Spleen (tissue), 11 donors: ENCODE data around the gene TEKTIP1. TPM values are rescaled to one million over a fixed set of nuclear protein-coding genes. Genes with fewer than 3 reads are reported as not detected.

Experiments
- DNase-seq: peaks from one replicate; pipeline ENCODE4 v3.0.0-alpha.2; 2020
- H3K27ac ChIP-seq, 8 donors: fragments of 200-600 bp; sonication (generic) in 7 of 8; 1 replicate in 4 of 8; 2 replicates in 4 of 8; pipeline versions ENCODE4 v1.5.0 to v1.8.0; 2016 to 2021; ENCODE audit warnings: inconsistent platforms in 4 of 8, mild to moderate bottlenecking in 4 of 8, moderate library complexity in 1 of 8
- H3K27me3 ChIP-seq, 7 donors: fragments of 200-600 bp; sonication (generic) in 6 of 7; replicated peaks in 1 of 7; 1 replicate in 4 of 7; 2 replicates in 3 of 7; pipeline versions ENCODE4 v1.5.0 to v1.8.0; 2016 to 2021; ENCODE audit warnings: inconsistent platforms in 3 of 7, mild to moderate bottlenecking in 1 of 7
- H3K36me3 ChIP-seq, 6 donors: fragments of 200-600 bp; sonication (generic) in 5 of 6; 1 replicate in 4 of 6; 2 replicates in 2 of 6; pipeline versions ENCODE4 v1.5.0 to v1.8.0; 2016 to 2021; ENCODE audit warnings: inconsistent platforms in 2 of 6
- H3K4me1 ChIP-seq, 6 donors: fragments of 200-600 bp; sonication (generic) in 5 of 6; 1 replicate in 3 of 6; 2 replicates in 3 of 6; pipeline versions ENCODE4 v1.5.0 to v1.8.0; 2016 to 2021; ENCODE audit warnings: inconsistent platforms in 3 of 6
- H3K4me3 ChIP-seq, 8 donors: fragments of 200-600 bp; sonication (generic) in 7 of 8; 1 replicate in 4 of 8; 2 replicates in 4 of 8; pipeline versions ENCODE4 v1.5.0 to v1.8.0; 2016 to 2021; ENCODE audit warnings: inconsistent platforms in 4 of 8, mild to moderate bottlenecking in 4 of 8, moderate library complexity in 2 of 8
- H3K9me3 ChIP-seq, 8 donors: fragments of 200-600 bp; sonication (generic) in 7 of 8; 1 replicate in 4 of 8; 2 replicates in 4 of 8; pipeline versions ENCODE4 v1.5.0 to v1.8.0; 2016 to 2021; ENCODE audit warnings: inconsistent platforms in 4 of 8
- POLR2A ChIP-seq, 3 donors: fragments of 450-650 bp; IDR thresholded peaks; one replicate each; pipeline ENCODE4 v1.5.1; 2017; ENCODE audit warnings: antibody characterized with exemption in 3 of 3, mild to moderate bottlenecking in 1 of 3
- POLR2AphosphoS5 ChIP-seq, 3 donors: sonication (generic); formaldehyde crosslinking; IDR thresholded peaks; one replicate each; pipeline ENCODE4 v1.5.1; 2017; ENCODE audit warnings: antibody characterized with exemption in 3 of 3
- WGBS, 5 donors: extraction: QIAGEN DNeasy Blood & Tissue Kit in 3 of 5; methylation state at CpG; one replicate each; pipeline versions ENCODE4 v1.1.5 to v1.1.7; 2013 to 2018; 5-methylcytosine and 5-hydroxymethylcytosine counted together
- intact Hi-C: fragments of 100-400 bp; cut with DNase I; formaldehyde crosslinking; loops from one replicate; pipeline ENCODE4 v1.15.0; 2023; ENCODE audit warnings: low total_unique reads
- polyA plus RNA-seq, 3 donors: library from polyadenylated mRNA; stranded (reverse); fragments of 200-250 nt; gene quantifications; one replicate each; pipeline ENCODE4 v1.2.1, GENCODE V29; 2013
- total RNA-seq, 7 donors: library from RNA; depleted of rRNA in 3 of 7; stranded (reverse); fragments of >200 nt in 3 of 7; fragmentation: NEBNext Ultra II Directional in 4 of 7; extraction: Animal tissue kit (Norgen Biotek cat#: 25700) in 4 of 7; gene quantifications; one replicate each; pipeline versions ENCODE4 v1.1.0 to v1.2.1, GENCODE V29; 2016 to 2021
- TF ChIP-seq, protein P1 (sequence below), 11 experiments: fragments of 200-600 bp in 7 of 11; fragments of 450-650 bp in 4 of 11; sonication (generic) in 4 of 11; IDR thresholded peaks in 8 of 11; conservative IDR thresholded peaks in 3 of 11; 1 replicate in 7 of 11; 2 replicates in 4 of 11; pipeline versions ENCODE4 v1.4.0 to v1.8.0; 2016 to 2021; ENCODE audit warnings: antibody characterized with exemption in 11 of 11, inconsistent platforms in 4 of 11, mild to moderate bottlenecking in 1 of 11
- donor health status: healthy with polysubstance abuse.
- donor health status: DM: no; HTN: no; CAD: no; lungs with moderate emphysema.
- donor health status: DM: no; HTN: no; CAD: no.
- donor health status: Bipolar disorder and iron deficiency.
- donor health status: healthy.
- donor health status: DM: no; HTN: no; CAD: no.
- donor health status: DM: yes; HTN: yes; CAD: no.

The TEKTIP1 gene
- total and polyA plus RNA-seq, 10 donors: 1.2 to 7.4 (median 3.1) TPM; not detected in 1

DNA sequence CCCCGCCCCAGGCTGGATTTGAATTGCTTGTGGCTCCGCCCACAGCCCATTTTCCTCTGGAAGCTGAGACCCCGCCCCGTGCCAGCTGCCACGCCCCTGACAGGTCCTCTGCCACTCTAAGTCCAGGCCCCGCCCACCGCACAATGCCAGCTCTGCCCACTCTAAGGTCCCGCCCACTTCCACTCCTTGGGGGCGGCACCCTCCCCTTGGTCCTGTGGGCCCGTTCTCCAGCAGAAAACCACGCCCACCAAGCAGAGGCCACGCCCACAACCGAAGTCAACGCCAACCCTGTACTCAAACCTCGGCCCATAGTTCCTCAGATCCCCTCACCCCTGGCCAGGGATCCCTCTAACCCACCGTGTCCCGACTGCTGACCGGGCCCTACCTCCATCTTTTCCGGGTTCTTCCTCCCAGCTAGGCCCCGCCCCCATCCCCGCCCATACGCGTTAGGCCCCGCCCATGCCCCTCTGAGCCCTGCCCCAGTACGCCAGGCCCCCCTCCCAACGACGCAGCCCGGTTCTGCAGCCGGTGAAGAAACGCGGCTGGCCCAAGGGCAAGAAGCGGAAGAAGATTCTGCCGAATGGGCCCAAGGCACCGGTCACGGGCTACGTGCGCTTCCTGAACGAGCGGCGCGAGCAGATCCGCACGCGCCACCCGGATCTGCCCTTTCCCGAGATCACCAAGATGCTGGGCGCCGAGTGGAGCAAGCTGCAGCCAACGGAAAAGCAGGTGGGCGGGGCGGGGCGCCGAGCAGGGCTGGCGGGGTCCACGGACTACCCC lies 35.1 kb downstream of the TEKTIP1 start:
- Histone ChIP-seq H3K9me3 (no peaks in the 10 kb centered on the region), H3K4me1 (peaks cover 0 to 46% (median 30%) of the 10 kb centered on the region in 6 donors), H3K27me3 (no peaks in the 10 kb centered on the region), H3K4me3 (peak overlapping the region; percentile 86 to 98 (median 92)), H3K36me3 (peaks cover 0 to 45% (median 4%) of the 10 kb centered on the region in 6 donors), H3K27ac (peak overlapping the region in 6 of 8 donors; percentile 83 to 94 (median 90))
- TF ChIP-seq POLR2AphosphoS5 (IDR thresholded peaks at IDR 0.05) (peak in 2 of 3 donors; percentile 35 to 48), POLR2A (IDR thresholded peaks at IDR 0.05) (no peak)
- TF ChIP-seq, protein P1, sequence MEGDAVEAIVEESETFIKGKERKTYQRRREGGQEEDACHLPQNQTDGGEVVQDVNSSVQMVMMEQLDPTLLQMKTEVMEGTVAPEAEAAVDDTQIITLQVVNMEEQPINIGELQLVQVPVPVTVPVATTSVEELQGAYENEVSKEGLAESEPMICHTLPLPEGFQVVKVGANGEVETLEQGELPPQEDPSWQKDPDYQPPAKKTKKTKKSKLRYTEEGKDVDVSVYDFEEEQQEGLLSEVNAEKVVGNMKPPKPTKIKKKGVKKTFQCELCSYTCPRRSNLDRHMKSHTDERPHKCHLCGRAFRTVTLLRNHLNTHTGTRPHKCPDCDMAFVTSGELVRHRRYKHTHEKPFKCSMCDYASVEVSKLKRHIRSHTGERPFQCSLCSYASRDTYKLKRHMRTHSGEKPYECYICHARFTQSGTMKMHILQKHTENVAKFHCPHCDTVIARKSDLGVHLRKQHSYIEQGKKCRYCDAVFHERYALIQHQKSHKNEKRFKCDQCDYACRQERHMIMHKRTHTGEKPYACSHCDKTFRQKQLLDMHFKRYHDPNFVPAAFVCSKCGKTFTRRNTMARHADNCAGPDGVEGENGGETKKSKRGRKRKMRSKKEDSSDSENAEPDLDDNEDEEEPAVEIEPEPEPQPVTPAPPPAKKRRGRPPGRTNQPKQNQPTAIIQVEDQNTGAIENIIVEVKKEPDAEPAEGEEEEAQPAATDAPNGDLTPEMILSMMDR (IDR thresholded peaks at IDR 0.05 in 8 of 11, conservative IDR thresholded peaks at IDR 0.05 in 3 of 11): no peak
- peak; percentile 95 for DNase-seq
- WGBS, 5 donors: 61 to 69% (median 66%) methylated on average over 44 to 55 of the region's 55 CpGs
- intact Hi-C loops: no loop called here

DNA sequence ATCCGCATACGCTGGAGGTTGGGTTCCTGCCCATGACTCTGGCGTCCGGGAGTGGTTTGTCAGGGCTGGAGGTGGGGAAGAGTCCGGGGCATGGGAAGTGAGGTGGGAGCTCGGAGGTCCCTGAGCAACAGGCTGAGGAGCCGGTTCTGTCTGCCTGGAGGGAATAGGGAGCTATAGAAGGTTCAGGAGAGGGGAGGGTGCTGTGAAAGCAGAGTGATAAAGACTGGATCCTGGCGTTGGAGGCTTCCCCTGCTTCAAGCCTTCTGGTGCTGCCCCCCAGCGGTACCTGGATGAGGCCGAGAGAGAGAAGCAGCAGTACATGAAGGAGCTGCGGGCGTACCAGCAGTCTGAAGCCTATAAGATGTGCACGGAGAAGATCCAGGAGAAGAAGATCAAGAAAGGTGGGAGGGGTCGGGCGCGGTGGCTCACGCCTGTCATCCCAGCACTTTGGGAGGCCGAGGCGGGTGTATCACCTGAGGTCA lies 36.3 kb downstream of the TEKTIP1 start:
- H3K27me3 ChIP-seq: no peaks in the 10 kb centered on the region
- no peak for DNase-seq
- intact Hi-C loops: no loop called here
- no peak overlapping the region for H3K27ac ChIP-seq
- peaks cover 0 to 46% (median 30%) of the 10 kb centered on the region in 6 donors for H3K4me1 ChIP-seq
- TF ChIP-seq, protein P1 (IDR thresholded peaks at IDR 0.05 in 8 of 11, conservative IDR thresholded peaks at IDR 0.05 in 3 of 11): no peak
- no peak for TF ChIP-seq POLR2A (IDR thresholded peaks at IDR 0.05)
- TF ChIP-seq POLR2AphosphoS5 (IDR thresholded peaks at IDR 0.05): no peak
- H3K9me3 ChIP-seq: no peaks in the 10 kb centered on the region
- H3K4me3 ChIP-seq: no peak overlapping the region
- H3K36me3 ChIP-seq: peaks cover 0 to 45% (median 4%) of the 10 kb centered on the region in 6 donors
- WGBS, 5 donors: 91 to 94% (median 91%) methylated on average over 18 to 19 of the region's 19 CpGs

DNA sequence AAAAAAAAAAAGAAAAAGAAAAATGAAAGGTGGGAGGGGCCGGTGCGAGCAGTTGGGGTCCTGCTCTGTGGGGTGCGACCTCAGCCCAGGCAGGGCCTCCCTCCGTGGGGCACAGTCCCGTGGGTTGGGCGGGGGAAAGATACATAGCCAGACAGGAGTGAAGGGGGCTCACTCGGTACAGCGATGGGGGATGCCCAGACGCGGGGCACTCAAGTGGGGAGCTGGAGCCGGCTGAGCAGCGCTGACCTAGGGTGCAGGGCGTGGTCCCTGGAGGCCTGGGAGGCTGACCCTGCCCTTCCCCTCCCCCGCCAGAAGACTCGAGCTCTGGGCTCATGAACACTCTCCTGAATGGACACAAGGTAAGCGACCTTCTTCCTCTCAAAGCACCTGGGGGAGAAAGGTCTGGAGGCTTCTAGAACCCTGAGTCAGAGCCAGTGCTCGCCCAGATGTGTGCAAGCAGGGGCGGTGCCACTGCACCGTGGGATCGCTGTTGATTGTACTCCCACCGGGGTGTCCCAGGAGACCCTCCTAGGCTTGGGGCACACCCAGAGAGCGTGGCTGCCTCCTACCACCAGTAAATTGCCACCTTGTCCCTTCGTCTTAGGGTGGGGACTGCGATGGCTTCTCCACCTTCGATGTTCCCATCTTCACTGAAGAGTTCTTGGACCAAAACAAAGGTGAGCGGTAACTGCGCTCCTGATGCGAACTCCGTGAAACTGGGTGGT lies 37.1 kb downstream of the TEKTIP1 start:
- intact Hi-C loops: no loop called here
- Histone ChIP-seq H3K27ac (peak overlapping the region in 1 of 8 donors; percentile 42), H3K4me3 (peak overlapping the region in 4 of 8 donors; percentile 29 to 60 (median 38)), H3K4me1 (peaks cover 0 to 46% (median 30%) of the 10 kb centered on the region in 6 donors), H3K9me3 (no peaks in the 10 kb centered on the region), H3K27me3 (no peaks in the 10 kb centered on the region), H3K36me3 (peaks cover 0 to 45% (median 4%) of the 10 kb centered on the region in 6 donors)
- 84 to 89% (median 86%) methylated on average over 27 to 29 of the region's 29 CpGs for WGBS, 5 donors
- no peak for TF ChIP-seq POLR2A (IDR thresholded peaks at IDR 0.05)
- TF ChIP-seq, protein P1 (IDR thresholded peaks at IDR 0.05 in 8 of 11, conservative IDR thresholded peaks at IDR 0.05 in 3 of 11): no peak
- TF ChIP-seq POLR2AphosphoS5 (IDR thresholded peaks at IDR 0.05): no peak
- DNase-seq: no peak
